Measurements from ENCODE around the gene DMKN.

DNA sequence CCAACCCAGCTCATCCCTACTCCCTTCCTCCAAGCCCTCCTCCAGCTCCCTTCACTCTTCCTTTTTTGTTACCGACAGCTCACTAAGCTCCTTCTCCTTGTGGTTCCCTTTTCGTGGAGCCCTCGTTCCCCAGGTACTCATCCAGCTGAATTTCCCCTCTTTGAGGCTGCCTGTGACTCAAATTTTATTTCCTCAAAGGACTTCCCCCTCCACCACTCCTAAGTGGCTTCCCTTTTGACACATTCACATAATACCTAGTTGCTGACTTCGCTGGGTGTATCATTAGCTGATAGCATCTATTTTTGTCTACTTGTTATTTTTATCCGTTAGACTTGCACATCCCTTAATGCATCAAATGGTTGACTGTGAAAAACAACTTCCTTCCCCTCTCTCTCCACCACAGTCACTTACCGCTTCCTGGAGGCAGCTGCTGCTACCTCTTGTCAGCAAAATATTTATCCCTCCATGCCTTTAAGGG lies 50.9 kb downstream of the DMKN start:
- TF ChIP-seq POLR2A (IDR thresholded peaks at IDR 0.05; ENCODE audit: low read depth, low read length) (no peak), CEBPB (IDR thresholded peaks at IDR 0.05; ENCODE audit: low read depth, low read length) (no peak), CHD1 (IDR thresholded peaks at IDR 0.05; ENCODE audit: low read depth, low read length) (no peak), USF2 (IDR thresholded peaks at IDR 0.05; ENCODE audit: low read depth, low read length) (no peak), SMC3 (IDR thresholded peaks at IDR 0.05; ENCODE audit: low read depth, low read length) (no peak), RFX5 (IDR thresholded peaks at IDR 0.05; ENCODE audit: low read depth, low read length) (no peak)
- TF ChIP-seq, protein P1, sequence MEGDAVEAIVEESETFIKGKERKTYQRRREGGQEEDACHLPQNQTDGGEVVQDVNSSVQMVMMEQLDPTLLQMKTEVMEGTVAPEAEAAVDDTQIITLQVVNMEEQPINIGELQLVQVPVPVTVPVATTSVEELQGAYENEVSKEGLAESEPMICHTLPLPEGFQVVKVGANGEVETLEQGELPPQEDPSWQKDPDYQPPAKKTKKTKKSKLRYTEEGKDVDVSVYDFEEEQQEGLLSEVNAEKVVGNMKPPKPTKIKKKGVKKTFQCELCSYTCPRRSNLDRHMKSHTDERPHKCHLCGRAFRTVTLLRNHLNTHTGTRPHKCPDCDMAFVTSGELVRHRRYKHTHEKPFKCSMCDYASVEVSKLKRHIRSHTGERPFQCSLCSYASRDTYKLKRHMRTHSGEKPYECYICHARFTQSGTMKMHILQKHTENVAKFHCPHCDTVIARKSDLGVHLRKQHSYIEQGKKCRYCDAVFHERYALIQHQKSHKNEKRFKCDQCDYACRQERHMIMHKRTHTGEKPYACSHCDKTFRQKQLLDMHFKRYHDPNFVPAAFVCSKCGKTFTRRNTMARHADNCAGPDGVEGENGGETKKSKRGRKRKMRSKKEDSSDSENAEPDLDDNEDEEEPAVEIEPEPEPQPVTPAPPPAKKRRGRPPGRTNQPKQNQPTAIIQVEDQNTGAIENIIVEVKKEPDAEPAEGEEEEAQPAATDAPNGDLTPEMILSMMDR (conservative IDR thresholded peaks at IDR 0.05; ENCODE audit: low read depth, low read length) = no peak
- TF ChIP-seq, protein P2, sequence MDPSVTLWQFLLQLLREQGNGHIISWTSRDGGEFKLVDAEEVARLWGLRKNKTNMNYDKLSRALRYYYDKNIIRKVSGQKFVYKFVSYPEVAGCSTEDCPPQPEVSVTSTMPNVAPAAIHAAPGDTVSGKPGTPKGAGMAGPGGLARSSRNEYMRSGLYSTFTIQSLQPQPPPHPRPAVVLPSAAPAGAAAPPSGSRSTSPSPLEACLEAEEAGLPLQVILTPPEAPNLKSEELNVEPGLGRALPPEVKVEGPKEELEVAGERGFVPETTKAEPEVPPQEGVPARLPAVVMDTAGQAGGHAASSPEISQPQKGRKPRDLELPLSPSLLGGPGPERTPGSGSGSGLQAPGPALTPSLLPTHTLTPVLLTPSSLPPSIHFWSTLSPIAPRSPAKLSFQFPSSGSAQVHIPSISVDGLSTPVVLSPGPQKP (IDR thresholded peaks at IDR 0.05; ENCODE audit: borderline replicate concordance, low read depth, low read length) = no peak

All from IMR-90 (cell line).